Lung (tissue), 12 donors: ENCODE results near the gene IL7R. TPM values are rescaled to one million over a fixed set of nuclear protein-coding genes. Genes with fewer than 3 reads are reported as not detected.

Experiments used
- ATAC-seq: fragments of 200-7000 bp; cut with Tn5 transposase; one replicate; pipeline ENCODE4 v1.9.1; 2020; ENCODE audit warnings: moderate number of reproducible peaks; ENCODE audit not compliant: insufficient read depth, low FRiP score
- DNase-seq, 3 donors: peaks; one replicate each; pipeline ENCODE4 v3.0.0-alpha.2; 2013 to 2017
- H3K27ac ChIP-seq, 2 donors: one replicate each; pipeline ENCODE4 v1.5.1; 2013; ENCODE audit warnings: mild to moderate bottlenecking in 2 of 2, moderate library complexity in 2 of 2, control low read depth in 1 of 2, inconsistent platforms in 1 of 2, low read depth in 1 of 2, low read length in 1 of 2
- H3K27me3 ChIP-seq, 3 donors: one replicate each; pipeline ENCODE4 v1.5.1; 2013; ENCODE audit warnings: low read length in 2 of 3; ENCODE audit not compliant: control insufficient read depth in 3 of 3, insufficient read depth in 3 of 3
- H3K36me3 ChIP-seq, 4 donors: one replicate each; pipeline ENCODE4 v1.5.1; 2013; ENCODE audit warnings: low read length in 4 of 4, mild to moderate bottlenecking in 1 of 4, moderate library complexity in 1 of 4; ENCODE audit not compliant: control insufficient read depth in 4 of 4, insufficient read depth in 4 of 4
- H3K4me1 ChIP-seq, 5 donors: one replicate each; pipeline ENCODE4 v1.5.1; 2013; ENCODE audit warnings: low read length in 5 of 5, mild to moderate bottlenecking in 2 of 5, moderate library complexity in 1 of 5; ENCODE audit not compliant: control insufficient read depth in 5 of 5, insufficient read depth in 5 of 5
- H3K4me3 ChIP-seq: one replicate; pipeline ENCODE4 v1.5.1; 2013; ENCODE audit warnings: mild to moderate bottlenecking, control low read depth, moderate library complexity
- H3K9ac ChIP-seq, 2 donors: one replicate each; pipeline ENCODE4 v1.5.1; 2013; ENCODE audit warnings: low read length in 2 of 2, control low read depth in 1 of 2; ENCODE audit not compliant: insufficient read depth in 1 of 2
- H3K9me3 ChIP-seq, 4 donors: one replicate each; pipeline ENCODE4 v1.5.1; 2013; ENCODE audit warnings: low read length in 3 of 4, mild to moderate bottlenecking in 1 of 4, moderate library complexity in 1 of 4; ENCODE audit not compliant: control insufficient read depth in 4 of 4, insufficient read depth in 3 of 4
- CTCF ChIP-seq: IDR thresholded peaks from 2 replicates; pipeline ENCODE4 v1.5.1; 2012; ENCODE audit warnings: mild to moderate bottlenecking; ENCODE audit errors: control extremely low read depth, extremely low read depth
- WGBS, 2 donors: extraction: QIAGEN DNeasy Blood & Tissue Kit; methylation state at CpG; one replicate each; pipeline ENCODE4 v1.1.7; 2013; 5-methylcytosine and 5-hydroxymethylcytosine counted together
- polyA plus RNA-seq, 2 donors: library from polyadenylated mRNA; stranded (reverse); fragments of 200-250 nt; gene quantifications; one replicate each; pipeline ENCODE4 v1.2.1, GENCODE V29; 2013
- total RNA-seq, 2 donors: library from RNA; depleted of rRNA in 1 of 2; stranded (reverse); fragments of >200 nt in 1 of 2; gene quantifications; one replicate each; pipeline ENCODE4 v1.2.1, GENCODE V29; 2014 to 2021
- donor health status: control.
- donor health status: control.
- donor health status: Bipolar disorder and iron deficiency.
- donor health status: healthy.
- donor health status: DM: yes; HTN: yes; CAD: no.

IL7R gene
- total and polyA plus RNA-seq, 4 donors, result 10.9 to 120 (median 67.7) TPM

GRCh38 chr5:35880156-35880555, 23.5 kb downstream of the IL7R start:
- ATAC-seq (no peak), DNase-seq (no peak)
- H3K9ac ChIP-seq, result no peak overlapping the region
- H3K36me3 ChIP-seq, result peaks cover 0 to 3% (median 0%) of the 10 kb centered on the region in 4 donors
- TF ChIP-seq CTCF, result no peak
- WGBS, 2 donors, result 64 to 69% methylated on average over 1 of the region's 1 CpG
- no peaks in the 10 kb centered on the region for H3K27me3 ChIP-seq
- H3K27ac ChIP-seq, result no peak overlapping the region
- H3K4me3 ChIP-seq, result no peak overlapping the region
- H3K9me3 ChIP-seq, result no peaks in the 10 kb centered on the region
- peaks cover 0 to 2% (median 0%) of the 10 kb centered on the region in 5 donors for H3K4me1 ChIP-seq

- H3K4me1 ChIP-seq, result peaks cover 0 to 2% (median 0%) of the 10 kb centered on the region in 5 donors
- ATAC-seq (no peak), DNase-seq (no peak)
- H3K9me3 ChIP-seq, result no peaks in the 10 kb centered on the region
- H3K27me3 ChIP-seq, result no peaks in the 10 kb centered on the region
- H3K36me3 ChIP-seq, result no peaks in the 10 kb centered on the region
- 70 to 76% methylated on average over 2 of the region's 2 CpGs for WGBS, 2 donors
- H3K4me3 ChIP-seq, result no peak overlapping the region
- H3K9ac ChIP-seq, result no peak overlapping the region
- TF ChIP-seq CTCF, result no peak
- no peak overlapping the region for H3K27ac ChIP-seq
Observed at GRCh38 chr5:35881758-35882157, 25.1 kb downstream of the IL7R start.

GRCh38 chr5:35884191-35884769, 27.6 kb downstream of the IL7R start:
- Histone ChIP-seq H3K4me1 (peaks cover 0 to 2% (median 0%) of the 10 kb centered on the region in 5 donors), H3K9ac (no peak overlapping the region), H3K9me3 (no peaks in the 10 kb centered on the region), H3K27ac (no peak overlapping the region), H3K4me3 (no peak overlapping the region), H3K27me3 (no peaks in the 10 kb centered on the region), H3K36me3 (no peaks in the 10 kb centered on the region)
- TF ChIP-seq CTCF, result no peak
- WGBS, 2 donors, result 22 to 48% methylated on average over 1 of the region's 1 CpG
- ATAC-seq (peak; percentile 50), DNase-seq (no peak)

GRCh38 chr5:35884773-35885172, 28.1 kb downstream of the IL7R start:
- Histone ChIP-seq H3K27me3 (no peaks in the 10 kb centered on the region), H3K27ac (no peak overlapping the region), H3K9ac (no peak overlapping the region), H3K4me3 (no peak overlapping the region), H3K9me3 (no peaks in the 10 kb centered on the region), H3K36me3 (no peaks in the 10 kb centered on the region), H3K4me1 (peaks cover 0 to 2% (median 0%) of the 10 kb centered on the region in 5 donors)
- TF ChIP-seq CTCF, result no peak
- DNase-seq (peak in 1 of 3 donors; percentile 5), ATAC-seq (no peak)
